BJ (cell line): Measurements from ENCODE around the gene PRPF19. TPM values are rescaled to one million over a fixed set of nuclear protein-coding genes. Genes with fewer than 3 reads are reported as not detected.
A peak's percentile ranks its signal among the peaks of the same experiment; 100 is the strongest.

Source experiments
- CTCF ChIA-PET: fragments of 350-600 bp; formaldehyde crosslinking; extraction: SDS; loops from one replicate; lab custom pipeline; 2021; ENCODE audit warnings: antibody characterized with exemption, inconsistent platforms; lab: Yijun Ruan, JAX
- POLR2A ChIA-PET: fragments of 300-600 bp; sonication (Branson Sonifier 250); formaldehyde crosslinking; extraction: SDS; loops from one replicate; lab custom pipeline; 2021; ENCODE audit warnings: antibody characterized with exemption; lab: Charles Lee
- DNase-seq: peaks from one replicate; pipeline ENCODE4 v3.0.0-alpha.2; 2011; ENCODE audit warnings: low read depth
- H3K27me3 ChIP-seq: 2 replicates; pipeline ENCODE4 v1.6.0; 2011; ENCODE audit warnings: low read length; ENCODE audit not compliant: control insufficient read depth, insufficient read depth
- H3K36me3 ChIP-seq: 2 replicates; pipeline ENCODE4 v1.5.1; 2011; ENCODE audit warnings: low read length; ENCODE audit not compliant: control insufficient read depth, insufficient read depth
- H3K4me3 ChIP-seq: 2 replicates; pipeline ENCODE4 v1.5.1; 2011; ENCODE audit warnings: low read depth, mild to moderate bottlenecking, control low read depth, low read length
- polyA plus RNA-seq: library from polyadenylated mRNA; depleted of rRNA; stranded (reverse); fragments of >200 nt; gene quantifications from 2 replicates; pipeline ENCODE4 v1.2.3, GENCODE V29; 2011
- TF ChIP-seq, protein P1 (sequence below): IDR thresholded peaks from 2 replicates; pipeline ENCODE4 v1.5.1; 2011; ENCODE audit warnings: low read depth, mild to moderate bottlenecking, control low read depth, inconsistent platforms, low read length, moderate library complexity; ENCODE audit not compliant: insufficient read depth

PRPF19 gene
- polyA plus RNA-seq, 1 experiment: 48.6 TPM

DNA sequence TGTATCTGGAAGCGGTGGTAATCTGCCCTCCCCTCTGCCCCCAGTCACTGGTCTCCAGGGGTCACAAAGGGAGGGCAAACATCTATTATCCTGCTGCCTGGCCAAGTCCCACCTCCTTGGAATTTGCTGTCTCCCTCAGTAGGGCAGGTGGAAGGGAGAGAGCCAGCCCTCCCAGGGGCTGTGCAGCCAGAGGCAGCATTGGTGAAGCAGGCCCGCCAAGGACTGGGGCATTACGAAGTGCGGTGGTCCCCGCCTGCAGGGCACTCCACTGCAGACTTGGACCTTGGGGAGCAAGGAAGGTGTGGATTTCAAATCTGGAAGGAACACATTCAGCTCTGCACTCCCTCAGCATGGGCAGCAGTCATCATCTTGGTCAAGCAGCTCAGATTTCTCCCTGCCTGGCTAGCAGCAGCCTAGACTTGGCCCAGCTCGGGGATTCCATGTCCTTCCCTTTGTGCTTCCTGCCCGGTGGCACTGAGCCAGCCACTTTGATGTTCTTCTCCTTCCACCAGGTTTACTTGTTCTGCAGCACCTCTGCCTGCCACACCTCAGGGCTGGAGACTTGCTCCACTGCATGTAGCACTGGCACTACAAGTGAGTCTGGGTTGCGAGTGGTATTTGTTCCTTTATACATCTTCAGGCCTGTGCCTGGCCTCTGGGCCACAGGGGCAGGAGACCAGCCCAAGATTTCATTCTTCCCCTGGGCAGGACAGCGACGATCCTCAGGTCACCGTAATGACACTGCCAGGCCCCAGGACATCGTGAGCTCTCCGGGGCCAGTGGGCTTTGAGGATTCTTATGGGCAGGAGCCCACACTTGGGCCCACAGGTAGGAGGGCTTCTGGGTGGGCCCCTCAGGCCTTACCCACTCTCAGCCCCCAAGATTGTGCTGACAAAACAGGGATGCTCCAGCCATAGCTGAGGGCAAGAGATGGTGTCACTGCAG is 31.7 kb downstream of the PRPF19 start:
- TF ChIP-seq, protein P1, sequence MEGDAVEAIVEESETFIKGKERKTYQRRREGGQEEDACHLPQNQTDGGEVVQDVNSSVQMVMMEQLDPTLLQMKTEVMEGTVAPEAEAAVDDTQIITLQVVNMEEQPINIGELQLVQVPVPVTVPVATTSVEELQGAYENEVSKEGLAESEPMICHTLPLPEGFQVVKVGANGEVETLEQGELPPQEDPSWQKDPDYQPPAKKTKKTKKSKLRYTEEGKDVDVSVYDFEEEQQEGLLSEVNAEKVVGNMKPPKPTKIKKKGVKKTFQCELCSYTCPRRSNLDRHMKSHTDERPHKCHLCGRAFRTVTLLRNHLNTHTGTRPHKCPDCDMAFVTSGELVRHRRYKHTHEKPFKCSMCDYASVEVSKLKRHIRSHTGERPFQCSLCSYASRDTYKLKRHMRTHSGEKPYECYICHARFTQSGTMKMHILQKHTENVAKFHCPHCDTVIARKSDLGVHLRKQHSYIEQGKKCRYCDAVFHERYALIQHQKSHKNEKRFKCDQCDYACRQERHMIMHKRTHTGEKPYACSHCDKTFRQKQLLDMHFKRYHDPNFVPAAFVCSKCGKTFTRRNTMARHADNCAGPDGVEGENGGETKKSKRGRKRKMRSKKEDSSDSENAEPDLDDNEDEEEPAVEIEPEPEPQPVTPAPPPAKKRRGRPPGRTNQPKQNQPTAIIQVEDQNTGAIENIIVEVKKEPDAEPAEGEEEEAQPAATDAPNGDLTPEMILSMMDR: no peak
- CTCF ChIA-PET: interaction anchor here (0.7 to 1.4 kb wide), 5 partner anchors 13 to 105 kb away, joined by 3 to 5 read pairs (median 3); no protein-coding TSS in a partner anchor
- no peak for DNase-seq
- POLR2A ChIA-PET: interaction anchor here (0.6 kb wide), 1 partner anchor 31 kb away, joined by 4 read pairs; no protein-coding TSS in a partner anchor
- Histone ChIP-seq H3K27me3 (no peaks in the 10 kb centered on the region), H3K36me3 (no peaks in the 10 kb centered on the region), H3K4me3 (no peak overlapping the region)

DNA sequence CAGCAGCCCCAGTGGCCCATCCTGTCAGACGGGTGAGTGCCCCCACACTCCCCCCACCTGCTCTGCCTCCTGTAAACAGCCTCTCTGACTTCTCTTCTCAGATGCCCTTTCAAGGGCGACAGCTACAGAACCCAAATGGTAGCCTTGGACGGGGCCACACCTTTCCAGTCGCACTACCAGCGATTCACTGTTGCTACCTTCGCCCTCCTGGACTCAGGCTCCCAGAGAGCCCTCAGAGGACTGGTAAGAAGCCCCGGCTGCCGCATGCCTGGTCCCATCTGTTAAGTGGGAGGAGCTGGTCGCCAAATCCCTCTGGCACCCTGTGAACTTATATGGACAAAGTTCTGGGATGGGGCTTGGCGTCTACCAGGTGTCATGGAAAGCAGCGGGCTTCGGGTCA is 32.9 kb downstream of the PRPF19 start:
- H3K27me3 ChIP-seq: no peaks in the 10 kb centered on the region
- H3K4me3 ChIP-seq: no peak overlapping the region
- ChIA-PET CTCF (interaction anchor here (0.6 to 4.6 kb wide), 5 partner anchors 14 to 312 kb away, joined by 4 to 21 read pairs (median 11); no protein-coding TSS in a partner anchor), POLR2A (no interaction called here)
- no peaks in the 10 kb centered on the region for H3K36me3 ChIP-seq
- no peak for DNase-seq
- TF ChIP-seq, protein P1: no peak

DNA sequence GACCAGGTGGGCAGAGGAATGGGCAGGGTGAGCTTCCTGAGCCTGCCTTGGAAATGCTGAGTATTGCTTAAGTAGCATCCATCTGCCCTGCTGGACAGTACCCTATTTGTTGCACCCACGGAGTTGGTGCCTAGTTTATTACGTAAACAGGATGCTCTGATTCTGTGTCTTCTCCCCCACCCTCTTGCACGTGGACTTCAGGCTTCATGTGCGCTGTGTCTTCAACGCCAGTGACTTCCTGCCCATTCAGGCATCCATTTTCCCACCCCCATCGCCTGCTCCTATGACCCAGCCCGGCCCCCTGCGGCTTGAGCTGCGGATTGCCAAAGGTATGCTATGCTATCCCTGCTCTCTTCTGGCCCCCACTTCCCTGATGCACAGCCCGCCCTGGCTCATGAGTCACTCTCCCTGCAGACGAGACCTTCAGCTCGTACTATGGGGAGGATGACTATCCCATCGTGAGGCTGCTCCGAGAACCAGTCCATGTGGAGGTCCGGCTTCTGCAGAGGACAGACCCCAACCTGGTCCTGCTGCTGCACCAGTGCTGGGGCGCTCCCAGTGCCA is 33.3 kb downstream of the PRPF19 start:
- TF ChIP-seq, protein P1: no peak
- DNase-seq: peak; percentile 21
- no peaks in the 10 kb centered on the region for H3K27me3 ChIP-seq
- POLR2A ChIA-PET: no interaction called here
- H3K4me3 ChIP-seq: no peak overlapping the region
- CTCF ChIA-PET: interaction anchor here (0.6 to 4.6 kb wide), 6 partner anchors 12 to 313 kb away, joined by 4 to 21 read pairs (median 8); no protein-coding TSS in a partner anchor
- H3K36me3 ChIP-seq: no peaks in the 10 kb centered on the region

DNA sequence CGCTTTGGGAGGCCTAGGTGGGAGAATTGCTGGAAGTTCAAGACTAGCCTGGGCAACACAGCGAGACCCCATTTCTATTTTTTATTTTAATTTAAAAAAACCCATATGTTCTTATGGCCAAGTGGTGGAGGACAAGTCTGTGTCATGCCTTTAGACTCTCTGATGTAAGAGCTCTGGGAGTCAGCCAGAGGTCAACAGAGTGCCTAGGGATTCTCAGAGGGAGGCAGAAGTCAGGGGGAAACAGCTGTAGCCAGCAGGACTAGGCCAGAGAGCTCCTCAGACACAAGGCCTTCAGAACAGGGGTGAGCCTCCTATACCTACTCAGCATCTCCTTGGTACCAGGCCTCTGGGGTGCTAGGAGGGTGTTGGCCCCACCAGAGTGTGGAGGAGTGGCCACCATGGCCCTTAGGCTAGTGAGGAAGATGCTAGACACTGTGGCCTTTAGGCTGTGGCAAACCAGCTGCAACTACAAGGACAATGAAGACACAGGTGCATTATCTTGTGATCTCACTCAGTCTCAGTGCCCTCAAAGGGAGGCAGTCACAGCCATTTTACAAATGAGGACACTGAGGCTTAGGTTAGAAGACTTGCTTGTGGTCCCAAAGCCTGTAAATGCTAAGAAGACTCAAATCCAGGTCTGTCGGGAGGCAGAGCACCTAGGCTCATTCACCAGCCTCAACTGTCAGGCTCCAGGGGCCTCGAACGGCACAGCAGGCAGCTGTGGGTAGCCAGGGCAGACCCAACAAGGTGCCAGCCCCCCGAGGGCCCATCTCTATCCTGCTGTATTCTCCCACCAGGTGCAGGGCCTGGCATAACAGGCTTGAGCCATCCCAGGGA is 34.0 kb downstream of the PRPF19 start:
- Histone ChIP-seq H3K36me3 (no peaks in the 10 kb centered on the region), H3K27me3 (no peaks in the 10 kb centered on the region), H3K4me3 (no peak overlapping the region)
- TF ChIP-seq, protein P1: no peak
- DNase-seq: no peak
- ChIA-PET POLR2A (no interaction called here), CTCF (interaction anchor here (0.9 to 4.6 kb wide), 7 partner anchors 11 to 41 kb away, joined by 3 to 21 read pairs (median 5); no protein-coding TSS in a partner anchor)
